GM18508 (cell line): ENCODE data around the gene SEPTIN5.

ENCODE experiments used
- ATAC-seq: cut with Tn5 transposase; IDR thresholded peaks from one replicate; pipeline ENCODE4 v1.9.1; 2021; ENCODE audit warnings: moderate number of reproducible peaks; ENCODE audit not compliant: insufficient read depth, unreplicated experiment

SEPTIN5 gene

DNA sequence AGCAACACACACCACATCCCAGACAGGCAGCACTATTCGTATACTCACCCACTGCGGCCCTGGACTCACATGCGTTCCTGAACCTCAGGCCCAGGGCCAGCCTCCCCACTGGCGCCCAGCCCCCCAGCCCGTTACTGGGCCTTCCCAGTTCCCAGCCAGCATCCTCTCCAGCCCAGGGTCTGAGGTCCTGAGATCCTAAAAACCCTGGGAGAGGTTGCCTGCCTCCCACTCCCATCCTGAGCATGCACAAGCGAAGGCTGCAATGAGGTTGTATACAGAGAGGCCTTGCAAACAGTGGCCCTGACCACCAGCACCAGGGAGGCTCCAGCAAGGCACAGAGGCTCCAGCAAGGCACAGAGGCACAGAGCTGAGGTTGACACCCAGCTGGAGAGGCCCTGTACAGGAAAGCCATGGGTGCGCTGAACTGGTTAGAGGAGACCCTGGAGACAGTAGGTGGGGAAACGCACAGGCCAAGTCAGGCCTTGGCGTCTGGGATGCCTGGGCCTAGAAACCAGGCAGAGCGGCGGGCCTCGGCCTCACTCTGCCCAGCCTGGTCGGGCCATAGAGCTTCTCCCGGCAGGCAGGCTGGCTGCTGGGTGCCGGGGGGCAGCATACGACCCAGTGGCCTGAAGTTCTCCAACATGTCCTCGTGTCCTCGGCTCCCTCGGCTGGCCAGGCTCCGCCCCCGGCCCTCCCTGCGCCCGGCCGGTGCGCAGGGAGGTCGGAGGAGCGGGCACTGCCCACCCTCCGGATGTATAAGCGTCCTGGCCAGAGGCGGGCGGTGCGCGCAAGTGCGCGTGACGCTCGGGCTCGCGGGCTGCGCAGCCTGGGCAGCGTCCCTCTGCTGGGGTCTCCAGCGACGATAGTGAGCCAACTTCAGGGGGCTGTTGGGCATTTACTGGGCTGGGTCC, 43.9 kb downstream of the SEPTIN5 start:
- ATAC-seq = no peak

DNA sequence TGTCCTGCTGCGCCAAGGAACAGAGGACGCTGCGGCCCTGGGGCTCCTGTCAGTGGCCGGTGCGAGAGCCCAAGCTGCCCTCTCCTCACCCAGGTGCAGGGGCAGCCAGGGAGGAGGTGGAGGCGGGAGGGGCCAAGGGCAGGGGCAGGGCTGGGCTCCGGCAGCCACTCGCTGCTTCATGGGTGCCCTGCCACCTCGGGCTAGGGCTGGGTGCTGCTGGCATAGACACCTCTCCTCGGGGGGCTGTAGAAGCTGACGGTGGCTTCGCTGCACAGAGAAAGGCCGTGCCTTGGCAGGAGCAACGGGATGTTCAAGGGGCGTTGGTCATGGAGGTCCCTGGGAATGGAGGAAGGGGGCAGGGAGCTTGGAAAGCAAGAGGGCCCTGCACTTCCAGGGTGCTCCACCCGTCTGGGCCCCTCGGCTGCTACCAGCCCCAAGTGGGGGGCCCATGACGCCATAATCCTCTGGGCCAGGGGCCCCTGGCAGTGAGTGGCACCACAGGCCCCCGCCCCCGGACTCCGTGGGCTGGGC, 44.7 kb downstream of the SEPTIN5 start:
- no peak for ATAC-seq

GRCh38 chr22:19759427-19760057, 45.2 kb downstream of the SEPTIN5 start:
- no peak for ATAC-seq

- no peak for ATAC-seq
These were observed 46.0 kb downstream of the SEPTIN5 start, which contains the start of gene TBX1 for GRCh38 chr22:19760058-19760950. TBX1 (plus strand) TSS chr22:19760778; CDS start chr22:19760844, 66 bp downstream.

- ATAC-seq = no peak
These were observed 46.8 kb downstream of the SEPTIN5 start for GRCh38 chr22:19760951-19761724.

- ATAC-seq = no peak
These were observed 47.6 kb downstream of the SEPTIN5 start for GRCh38 chr22:19761725-19762567.

- ATAC-seq = no peak
These were observed 48.5 kb downstream of the SEPTIN5 start for GRCh38 chr22:19762568-19763457.

GRCh38 chr22:19763458-19764298, 49.4 kb downstream of the SEPTIN5 start:
- no peak for ATAC-seq

GRCh38 chr22:19764299-19764593, 49.9 kb downstream of the SEPTIN5 start:
- ATAC-seq = no peak

- ATAC-seq = no peak
These were observed 50.6 kb downstream of the SEPTIN5 start for GRCh38 chr22:19764636-19765476.

DNA sequence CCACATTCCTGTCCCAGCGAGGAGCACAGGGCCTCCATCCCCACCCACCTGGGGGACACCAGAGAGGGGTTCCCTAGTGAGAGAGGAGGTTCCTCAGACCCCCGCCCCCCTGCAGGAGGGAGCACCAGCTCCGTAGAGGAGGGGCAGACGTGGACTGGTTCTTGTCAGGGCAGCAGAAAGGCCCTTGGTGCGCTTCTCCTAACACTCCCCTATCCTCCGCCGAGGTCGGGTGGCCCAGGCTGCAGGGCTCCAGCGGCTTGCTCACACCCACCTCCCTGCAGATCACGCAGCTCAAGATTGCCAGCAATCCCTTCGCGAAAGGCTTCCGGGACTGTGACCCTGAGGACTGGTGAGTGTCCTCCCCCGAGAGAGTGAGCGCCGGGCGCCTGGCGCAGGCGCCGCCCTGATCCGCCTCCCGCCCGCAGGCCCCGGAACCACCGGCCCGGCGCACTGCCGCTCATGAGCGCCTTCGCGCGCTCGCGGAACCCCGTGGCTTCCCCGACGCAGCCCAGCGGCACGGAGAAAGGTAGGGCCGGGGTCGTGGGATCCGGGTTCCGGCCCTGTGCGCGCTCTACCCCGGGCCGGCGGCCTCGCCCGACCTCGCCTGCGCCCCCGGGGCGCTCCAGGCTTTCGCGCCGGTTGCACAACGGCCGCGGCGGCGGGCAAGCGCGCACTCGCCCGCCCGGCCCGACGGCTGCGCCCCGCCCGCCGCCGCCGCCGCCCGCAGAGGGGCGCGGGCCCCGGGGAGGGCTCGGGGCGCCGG, 51.4 kb downstream of the SEPTIN5 start:
- ATAC-seq = no peak

- no peak for ATAC-seq
These were observed 51.9 kb downstream of the SEPTIN5 start for GRCh38 chr22:19766240-19766510.

GRCh38 chr22:19766511-19767426, 52.5 kb downstream of the SEPTIN5 start:
- ATAC-seq = no peak

GRCh38 chr22:19767427-19768341, 53.4 kb downstream of the SEPTIN5 start:
- ATAC-seq = no peak
